Activated naive CD8-positive, alpha-beta T cell treated with anti-CD3 and anti-CD28 coated beads, Interleukin-2, amount 50 U/mL, for 24 hours (primary cell): ENCODE results near the gene YWHAQ.

Source experiments
- ATAC-seq: fragments of 150-1000 bp; cut with Tn5 transposase; one replicate; pipeline ENCODE4 v1.10.0; 2021
- DNase-seq: peaks from one replicate; pipeline ENCODE4 v3.0.0; 2021
- H3K27ac Mint-ChIP-seq: one replicate; pipeline ENCODE4 v1.8.0; 2021; ENCODE audit warnings: mild to moderate bottlenecking, mixed read lengths
- H3K27me3 Mint-ChIP-seq: one replicate; pipeline ENCODE4 v1.8.0; 2021; ENCODE audit warnings: mixed read lengths
- H3K36me3 Mint-ChIP-seq: one replicate; pipeline ENCODE4 v1.8.0; 2021; ENCODE audit warnings: low read depth, mixed read lengths
- H3K4me1 Mint-ChIP-seq: one replicate; pipeline ENCODE4 v1.8.0; 2021; ENCODE audit warnings: mixed read lengths
- H3K4me3 Mint-ChIP-seq: one replicate; pipeline ENCODE4 v1.8.0; 2021; ENCODE audit warnings: mild to moderate bottlenecking, moderate library complexity, mixed read lengths
- H3K9me3 Mint-ChIP-seq: one replicate; pipeline ENCODE4 v1.8.0; 2021; ENCODE audit warnings: mixed read lengths

The YWHAQ gene

DNA sequence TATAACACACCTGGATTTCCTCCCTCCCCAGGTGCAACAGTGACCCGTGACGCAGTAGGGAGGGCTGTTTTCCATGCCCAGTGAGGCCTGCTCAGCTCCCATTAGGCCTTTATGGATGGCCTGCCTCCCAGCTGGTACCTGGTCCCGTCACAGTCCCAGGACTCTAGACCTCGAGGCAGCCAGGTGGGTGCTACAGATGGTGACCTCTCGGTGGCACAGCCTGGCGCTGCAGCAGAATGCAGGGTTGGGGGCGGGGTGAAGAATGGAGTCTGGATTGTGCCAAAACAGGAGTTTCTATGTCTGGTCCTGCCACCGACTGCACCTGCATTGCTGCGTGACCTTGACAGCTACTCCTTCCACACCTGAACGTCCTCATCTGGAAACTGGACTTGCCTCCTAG lies 18.0 kb upstream of the YWHAQ start:
- Mint-ChIP-seq H3K4me1 (peaks cover 12% of the 10 kb centered on the region), H3K4me3 (no peak overlapping the region), H3K27ac (no peak overlapping the region), H3K27me3 (no peaks in the 10 kb centered on the region), H3K9me3 (no peaks in the 10 kb centered on the region), H3K36me3 (no peaks in the 10 kb centered on the region)
- DNase-seq (no peak), ATAC-seq (no peak)

- Mint-ChIP-seq H3K4me1 (peaks cover 12% of the 10 kb centered on the region), H3K36me3 (no peaks in the 10 kb centered on the region), H3K27ac (no peak overlapping the region), H3K27me3 (no peaks in the 10 kb centered on the region), H3K4me3 (no peak overlapping the region), H3K9me3 (no peaks in the 10 kb centered on the region)
- no peak for ATAC-seq
- DNase-seq, result no peak
These were observed 17.1 kb upstream of the YWHAQ start for GRCh38 chr2:9647884-9648283.

DNA sequence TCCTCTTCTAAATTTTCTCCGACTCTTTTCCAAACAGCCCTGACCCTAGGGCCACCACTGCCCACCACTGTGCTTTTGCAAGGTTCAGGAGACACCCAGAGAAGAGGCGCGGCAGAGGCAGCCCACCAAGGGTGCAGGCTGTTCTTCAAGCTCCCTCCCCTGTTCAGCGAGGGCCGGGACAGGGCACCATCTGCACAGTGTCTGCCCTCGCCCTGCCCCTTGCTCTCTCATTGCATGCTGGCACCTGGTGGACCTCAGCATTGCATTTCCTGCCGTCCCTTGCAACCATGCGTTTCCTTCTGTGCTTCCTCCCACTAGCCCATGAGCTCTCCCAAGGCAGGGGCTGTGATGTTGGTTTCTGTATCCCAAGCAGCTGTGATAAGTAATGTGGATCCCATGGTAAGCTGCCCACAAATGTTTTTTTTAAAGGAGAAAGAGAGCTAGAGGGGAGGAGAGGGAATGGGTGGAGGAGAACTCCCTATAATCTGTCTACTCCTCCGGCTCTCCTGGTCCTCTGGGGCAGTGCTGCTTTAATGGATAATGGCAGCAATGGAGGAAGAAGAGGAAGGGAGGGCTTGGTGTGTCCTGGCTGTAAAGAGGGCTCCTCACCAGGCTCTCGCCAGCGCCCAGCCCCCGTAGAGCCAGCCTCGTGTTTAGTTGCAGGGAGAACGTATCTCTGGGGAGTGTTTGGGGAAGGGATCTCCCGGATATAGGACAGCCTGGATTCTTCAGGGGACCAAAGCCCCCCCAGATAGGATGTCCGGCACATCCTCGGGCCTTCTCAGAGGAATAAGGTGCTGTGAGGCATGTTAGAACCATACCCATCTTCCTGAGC lies 15.6 kb upstream of the YWHAQ start:
- H3K27ac Mint-ChIP-seq, result no peak overlapping the region
- no peaks in the 10 kb centered on the region for H3K27me3 Mint-ChIP-seq
- no peaks in the 10 kb centered on the region for H3K36me3 Mint-ChIP-seq
- no peak overlapping the region for H3K4me3 Mint-ChIP-seq
- ATAC-seq (no peak), DNase-seq (no peak)
- H3K4me1 Mint-ChIP-seq, result peaks cover 21% of the 10 kb centered on the region
- H3K9me3 Mint-ChIP-seq, result no peaks in the 10 kb centered on the region

GRCh38 chr2:9644603-9645002 lies 13.8 kb upstream of the YWHAQ start:
- Mint-ChIP-seq H3K9me3 (no peaks in the 10 kb centered on the region), H3K36me3 (no peaks in the 10 kb centered on the region), H3K4me1 (peaks cover 15% of the 10 kb centered on the region), H3K4me3 (no peak overlapping the region), H3K27ac (no peak overlapping the region), H3K27me3 (peaks cover 2% of the 10 kb centered on the region)
- DNase-seq, result no peak
- ATAC-seq, result no peak

- no peaks in the 10 kb centered on the region for H3K9me3 Mint-ChIP-seq
- peaks cover 2% of the 10 kb centered on the region for H3K27me3 Mint-ChIP-seq
- no peak overlapping the region for H3K27ac Mint-ChIP-seq
- H3K4me1 Mint-ChIP-seq, result peaks cover 15% of the 10 kb centered on the region
- H3K4me3 Mint-ChIP-seq, result no peak overlapping the region
- H3K36me3 Mint-ChIP-seq, result no peaks in the 10 kb centered on the region
- DNase-seq (no peak), ATAC-seq (no peak)
These were observed 13.2 kb upstream of the YWHAQ start for GRCh38 chr2:9644021-9644420.

DNA sequence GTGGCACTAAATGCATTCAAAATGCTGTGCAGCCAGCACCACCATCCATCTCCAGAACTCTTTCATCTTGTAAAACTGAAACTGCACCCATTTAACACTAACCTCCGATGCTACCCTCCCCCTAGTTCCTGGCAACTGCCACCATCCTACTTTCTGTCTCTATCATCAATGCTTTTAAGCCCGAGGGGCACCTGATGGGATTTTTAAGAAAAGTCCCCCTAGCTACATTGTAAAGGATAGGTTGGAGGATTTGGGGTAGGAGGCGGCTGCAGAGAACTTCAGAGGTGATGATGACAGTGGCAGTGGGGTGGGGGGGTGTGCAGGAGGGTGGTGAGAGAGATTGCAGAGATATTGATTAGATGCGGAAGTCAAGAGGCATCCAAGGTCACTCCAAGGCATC lies 10.8 kb upstream of the YWHAQ start:
- Mint-ChIP-seq H3K27ac (no peak overlapping the region), H3K9me3 (no peaks in the 10 kb centered on the region), H3K4me1 (peaks cover 18% of the 10 kb centered on the region), H3K27me3 (peaks cover 2% of the 10 kb centered on the region), H3K36me3 (no peaks in the 10 kb centered on the region), H3K4me3 (no peak overlapping the region)
- DNase-seq (no peak), ATAC-seq (peak; percentile 42)

- Mint-ChIP-seq H3K36me3 (no peaks in the 10 kb centered on the region), H3K27me3 (peaks cover 2% of the 10 kb centered on the region), H3K4me3 (no peak overlapping the region), H3K27ac (no peak overlapping the region), H3K4me1 (peaks cover 18% of the 10 kb centered on the region), H3K9me3 (no peaks in the 10 kb centered on the region)
- DNase-seq, result no peak
- ATAC-seq, result no peak
These were observed 9.8 kb upstream of the YWHAQ start for GRCh38 chr2:9640403-9641104.

DNA sequence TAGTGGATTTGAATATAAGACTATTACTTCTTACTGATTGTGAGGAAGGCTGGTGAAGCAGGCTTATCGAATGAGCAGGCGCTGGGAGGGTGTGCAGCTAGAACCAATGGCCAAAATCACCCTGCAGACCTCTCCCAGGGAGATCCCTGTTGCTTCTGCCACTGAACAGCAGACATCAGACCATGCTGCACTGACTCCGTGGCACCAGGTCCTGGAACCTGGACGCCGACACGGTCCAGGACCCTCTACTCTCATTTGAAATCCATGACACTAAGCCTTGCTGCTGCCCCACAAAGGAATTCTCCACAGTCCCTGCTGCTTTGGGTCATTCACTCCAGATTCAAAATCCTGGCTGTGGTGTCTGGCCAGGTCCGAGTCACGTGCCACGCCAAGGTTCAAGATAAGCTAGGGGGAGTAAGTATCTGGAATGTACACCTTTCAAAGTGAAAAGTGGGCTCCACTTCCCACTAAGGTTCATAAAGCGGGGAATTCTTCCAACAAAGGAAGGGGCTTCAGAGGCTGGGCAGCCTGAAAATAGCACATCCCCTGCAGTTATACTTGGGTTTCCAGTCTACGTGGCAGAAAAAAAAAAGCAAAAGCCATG lies 9.0 kb upstream of the YWHAQ start:
- Mint-ChIP-seq H3K9me3 (no peaks in the 10 kb centered on the region), H3K4me3 (no peak overlapping the region), H3K27ac (no peak overlapping the region), H3K27me3 (peaks cover 2% of the 10 kb centered on the region), H3K4me1 (peaks cover 18% of the 10 kb centered on the region), H3K36me3 (no peaks in the 10 kb centered on the region)
- DNase-seq (no peak), ATAC-seq (no peak)

DNA sequence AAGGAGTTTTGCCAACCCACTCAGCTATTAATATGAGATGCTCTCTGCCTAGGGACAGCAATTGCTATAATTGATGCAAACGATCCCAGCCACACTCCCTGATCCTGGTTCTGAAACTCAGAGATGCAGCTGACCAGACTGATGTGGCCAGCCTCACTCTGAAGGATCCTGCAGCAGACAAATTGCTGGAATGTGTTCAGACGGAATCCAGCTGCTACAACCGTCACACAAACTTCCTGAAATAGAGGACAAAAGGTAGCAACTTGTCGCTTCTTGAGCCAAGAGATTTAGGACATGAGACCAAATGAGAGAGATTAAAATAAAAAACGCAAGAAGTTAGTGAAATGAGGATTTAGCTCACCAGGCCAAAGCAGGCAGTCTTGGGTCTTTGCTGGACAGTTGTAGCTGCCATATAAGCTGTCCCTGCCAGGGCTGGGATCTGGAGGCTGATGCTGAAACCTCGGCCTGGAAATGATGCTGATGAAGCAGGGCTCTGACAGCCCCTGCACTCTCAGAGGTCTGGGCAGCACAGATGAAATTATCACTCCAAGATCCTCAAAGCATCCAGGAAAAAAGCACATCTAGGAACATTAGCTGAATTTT lies 8.3 kb upstream of the YWHAQ start:
- no peaks in the 10 kb centered on the region for H3K9me3 Mint-ChIP-seq
- H3K27me3 Mint-ChIP-seq, result peaks cover 4% of the 10 kb centered on the region
- no peaks in the 10 kb centered on the region for H3K36me3 Mint-ChIP-seq
- peaks cover 18% of the 10 kb centered on the region for H3K4me1 Mint-ChIP-seq
- ATAC-seq, result no peak
- no peak overlapping the region for H3K27ac Mint-ChIP-seq
- DNase-seq, result no peak
- H3K4me3 Mint-ChIP-seq, result no peak overlapping the region

- Mint-ChIP-seq H3K27me3 (peaks cover 4% of the 10 kb centered on the region), H3K36me3 (no peaks in the 10 kb centered on the region), H3K27ac (no peak overlapping the region), H3K4me3 (no peak overlapping the region), H3K4me1 (peaks cover 18% of the 10 kb centered on the region), H3K9me3 (no peaks in the 10 kb centered on the region)
- DNase-seq (no peak), ATAC-seq (no peak)
These were observed 7.7 kb upstream of the YWHAQ start for GRCh38 chr2:9638532-9638931.

GRCh38 chr2:9637330-9637729 lies 6.5 kb upstream of the YWHAQ start:
- no peaks in the 10 kb centered on the region for H3K36me3 Mint-ChIP-seq
- peaks cover 15% of the 10 kb centered on the region for H3K4me1 Mint-ChIP-seq
- peaks cover 4% of the 10 kb centered on the region for H3K27me3 Mint-ChIP-seq
- ATAC-seq (peak; percentile 41), DNase-seq (no peak)
- H3K9me3 Mint-ChIP-seq, result no peaks in the 10 kb centered on the region
- no peak overlapping the region for H3K4me3 Mint-ChIP-seq
- peak overlapping the region; percentile 17 for H3K27ac Mint-ChIP-seq

DNA sequence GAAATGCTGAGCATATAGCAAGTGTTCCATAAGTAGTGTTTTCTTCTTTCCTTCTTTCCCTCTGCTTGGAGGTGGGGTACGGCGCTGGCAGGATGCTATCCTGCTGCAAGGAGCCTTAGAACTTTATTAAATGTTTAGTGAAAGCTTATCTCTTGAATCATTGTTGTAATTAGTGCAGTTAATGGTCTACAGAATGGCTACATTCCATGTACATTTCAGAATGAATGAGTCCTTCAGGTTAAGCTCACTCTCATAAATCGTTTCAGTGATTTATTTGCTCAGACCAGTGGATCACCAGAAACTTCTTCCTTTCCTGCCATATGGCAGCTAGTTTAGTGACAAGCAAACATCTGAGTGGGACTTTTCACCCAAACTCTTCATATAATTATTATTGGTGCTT lies 3.3 kb upstream of the YWHAQ start:
- ATAC-seq (no peak), DNase-seq (no peak)
- Mint-ChIP-seq H3K27ac (no peak overlapping the region), H3K36me3 (peaks cover 15% of the 10 kb centered on the region), H3K4me3 (no peak overlapping the region), H3K9me3 (no peaks in the 10 kb centered on the region), H3K27me3 (peaks cover 3% of the 10 kb centered on the region), H3K4me1 (peaks cover 18% of the 10 kb centered on the region)

GRCh38 chr2:9631878-9632700 lies 1.3 kb upstream of the YWHAQ start:
- H3K36me3 Mint-ChIP-seq, result peaks cover 35% of the 10 kb centered on the region
- ATAC-seq (no peak), DNase-seq (no peak)
- H3K27me3 Mint-ChIP-seq, result peaks cover 3% of the 10 kb centered on the region
- peak overlapping the region; percentile 86 for H3K27ac Mint-ChIP-seq
- peak overlapping the region; percentile 97 for H3K4me3 Mint-ChIP-seq
- peaks cover 38% of the 10 kb centered on the region for H3K4me1 Mint-ChIP-seq
- H3K9me3 Mint-ChIP-seq, result no peaks in the 10 kb centered on the region

- Mint-ChIP-seq H3K27ac (peak overlapping the region; percentile 86), H3K27me3 (peaks cover 3% of the 10 kb centered on the region), H3K9me3 (no peaks in the 10 kb centered on the region), H3K4me1 (peaks cover 41% of the 10 kb centered on the region), H3K36me3 (peaks cover 41% of the 10 kb centered on the region), H3K4me3 (peak overlapping the region; percentile 97)
- ATAC-seq (no peak), DNase-seq (no peak)
These were observed 689 bp upstream of the YWHAQ start for GRCh38 chr2:9631553-9631819.
